IPS-15b (cell line): Measurements from ENCODE around the gene WDR59.
"Not testable (repeated sequence)": the region's sequence is repeated elsewhere in the genome, so short reads cannot be mapped to it uniquely, and the experiment has no call there.

ENCODE experiments used
- H3K27me3 ChIP-seq: one replicate; pipeline ENCODE4 v1.6.1; 2013; ENCODE audit warnings: low read length; ENCODE audit not compliant: control insufficient read depth, insufficient read depth
- H3K36me3 ChIP-seq: one replicate; pipeline ENCODE4 v1.6.1; 2013; ENCODE audit warnings: low read length; ENCODE audit not compliant: control insufficient read depth, insufficient read depth
- H3K4me1 ChIP-seq: one replicate; pipeline ENCODE4 v1.6.1; 2013; ENCODE audit warnings: mild to moderate bottlenecking, low read length; ENCODE audit not compliant: control insufficient read depth, insufficient read depth
- H3K4me3 ChIP-seq: one replicate; pipeline ENCODE4 v1.5.1; 2013; ENCODE audit warnings: low read depth, low read length
- H3K9ac ChIP-seq: one replicate; pipeline ENCODE4 v1.6.1; 2013; ENCODE audit warnings: low read depth, mild to moderate bottlenecking, low read length
- H3K9me3 ChIP-seq: one replicate; pipeline ENCODE4 v1.6.1; 2013; ENCODE audit warnings: mild to moderate bottlenecking, low read length; ENCODE audit not compliant: control insufficient read depth, insufficient read depth

WDR59 gene

DNA sequence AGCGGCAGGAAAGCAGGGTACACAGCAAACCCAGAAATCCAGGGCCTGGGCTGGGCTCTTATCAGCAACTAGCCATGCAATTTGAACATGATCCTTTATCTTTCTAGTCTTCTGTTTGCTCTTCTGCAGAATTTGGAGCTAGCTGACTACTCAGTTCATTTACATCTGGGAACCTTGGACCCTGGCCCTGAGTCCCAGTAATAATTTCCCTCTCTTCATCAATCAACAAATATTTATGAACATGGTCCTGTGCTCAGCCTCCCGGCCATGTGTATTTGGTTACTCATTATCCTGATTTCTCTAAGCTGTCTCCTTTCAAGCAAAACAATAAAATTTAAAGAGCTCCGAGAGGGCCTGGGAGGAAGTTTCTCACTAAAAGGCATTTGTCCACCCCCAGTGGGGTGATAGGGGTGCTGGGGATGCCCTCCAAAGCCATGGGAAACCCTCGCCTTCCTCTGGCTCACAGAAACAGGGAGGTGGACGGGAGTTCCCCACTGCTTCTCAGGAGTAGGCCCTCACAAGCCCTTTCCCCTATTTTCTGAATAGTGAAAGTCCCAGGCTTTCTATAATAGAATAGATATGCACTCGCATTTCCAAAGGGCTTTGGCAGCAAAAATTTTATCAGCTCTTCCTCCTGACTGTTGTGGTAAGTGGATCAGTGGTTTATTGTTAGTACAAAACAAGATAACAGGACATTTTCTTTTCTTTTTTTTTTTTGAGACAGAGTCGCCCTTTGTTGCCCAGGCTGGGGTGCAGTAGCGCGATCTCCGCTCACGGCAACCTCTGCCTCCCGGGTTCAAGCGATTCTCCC is 6.9 kb upstream of the WDR59 start:
- H3K4me1 ChIP-seq: no peaks in the 10 kb centered on the region
- H3K9me3 ChIP-seq: no peaks in the 10 kb centered on the region
- H3K9ac ChIP-seq: no peak overlapping the region
- H3K27me3 ChIP-seq: no peaks in the 10 kb centered on the region
- H3K36me3 ChIP-seq: no peaks in the 10 kb centered on the region
- no peak overlapping the region for H3K4me3 ChIP-seq

DNA sequence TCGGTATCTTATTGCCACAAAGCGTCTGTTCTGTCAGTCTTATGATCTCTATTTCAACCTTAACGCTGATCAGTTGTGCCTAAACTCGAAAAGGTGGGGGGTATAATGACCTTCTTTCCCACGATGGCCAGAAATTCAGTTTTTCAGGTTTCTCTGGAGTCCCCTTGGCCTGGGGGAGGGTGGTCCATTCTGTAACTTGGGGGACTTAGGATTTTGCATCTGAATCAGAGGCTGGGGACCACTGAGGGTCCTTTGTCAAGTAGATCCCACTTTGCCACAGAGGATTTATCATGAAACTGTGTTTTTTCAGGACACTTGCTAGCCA is 6.3 kb upstream of the WDR59 start:
- no peaks in the 10 kb centered on the region for H3K36me3 ChIP-seq
- no peak overlapping the region for H3K9ac ChIP-seq
- no peaks in the 10 kb centered on the region for H3K4me1 ChIP-seq
- H3K27me3 ChIP-seq: no peaks in the 10 kb centered on the region
- H3K4me3 ChIP-seq: no peak overlapping the region
- no peaks in the 10 kb centered on the region for H3K9me3 ChIP-seq

DNA sequence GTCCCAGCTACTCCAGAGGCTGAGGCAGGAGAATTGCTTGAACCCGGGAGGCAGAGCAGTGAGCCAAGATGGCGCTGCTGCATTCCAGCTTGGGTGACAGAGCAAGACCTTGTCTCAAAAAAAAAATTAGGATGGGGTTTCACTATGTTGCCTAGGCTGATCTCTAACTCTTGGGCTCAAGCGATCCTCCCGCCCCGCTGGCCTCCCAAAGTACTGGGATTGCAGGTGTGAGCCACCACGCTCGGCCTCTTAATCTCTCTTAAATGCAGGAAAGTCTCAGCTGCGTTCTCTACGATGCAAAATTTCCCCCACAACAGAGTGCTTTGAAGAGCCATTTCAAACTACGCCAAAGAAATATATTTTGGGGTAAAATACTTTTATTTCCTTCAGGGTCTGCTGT is 5.9 kb upstream of the WDR59 start:
- Histone ChIP-seq H3K9me3 (no peaks in the 10 kb centered on the region), H3K36me3 (no peaks in the 10 kb centered on the region), H3K9ac (no peak overlapping the region), H3K4me3 (no peak overlapping the region), H3K27me3 (no peaks in the 10 kb centered on the region), H3K4me1 (no peaks in the 10 kb centered on the region)

GRCh38 chr16:74989864-74990263 is 4.9 kb upstream of the WDR59 start:
- H3K4me3 ChIP-seq, H3K9ac ChIP-seq, H3K36me3 ChIP-seq, H3K4me1 ChIP-seq, H3K27me3 ChIP-seq, H3K9me3 ChIP-seq: not testable (repeated sequence)

GRCh38 chr16:74987027-74987681 is 2.2 kb upstream of the WDR59 start:
- Histone ChIP-seq H3K4me1 (no peaks in the 10 kb centered on the region), H3K36me3 (peaks cover 4% of the 10 kb centered on the region), H3K9ac (no peak overlapping the region)

DNA sequence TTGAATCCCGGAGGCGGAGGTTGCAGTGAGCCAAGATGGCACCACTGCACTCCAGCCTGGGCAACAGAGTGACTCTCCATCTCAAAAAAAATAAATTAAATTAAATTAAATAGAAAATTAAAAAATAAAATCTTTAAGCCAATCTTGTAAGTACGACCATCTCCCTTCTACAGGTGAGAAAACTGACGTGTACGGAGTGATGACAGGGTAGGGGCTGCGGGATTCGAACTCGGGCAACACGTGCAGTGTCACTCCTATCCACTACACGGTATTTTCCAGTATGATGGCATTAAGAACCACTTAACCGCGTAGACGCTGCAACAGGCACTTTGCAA is 762 bp downstream of the WDR59 start:
- H3K4me1 ChIP-seq: no peaks in the 10 kb centered on the region
- H3K4me3 ChIP-seq: peak overlapping the region; percentile 97
- no peaks in the 10 kb centered on the region for H3K27me3 ChIP-seq
- H3K9me3 ChIP-seq: no peaks in the 10 kb centered on the region
- peak overlapping the region; percentile 92 for H3K9ac ChIP-seq
- H3K36me3 ChIP-seq: peaks cover 4% of the 10 kb centered on the region

More at GRCh38 chr16:74987027-74987681, 2.2 kb upstream of the WDR59 start:
- no peaks in the 10 kb centered on the region for H3K27me3 ChIP-seq
- no peak overlapping the region for H3K4me3 ChIP-seq
- H3K9me3 ChIP-seq: no peaks in the 10 kb centered on the region

- Histone ChIP-seq H3K4me3 (no peak overlapping the region), H3K36me3 (peaks cover 6% of the 10 kb centered on the region), H3K9me3 (no peaks in the 10 kb centered on the region), H3K27me3 (no peaks in the 10 kb centered on the region), H3K4me1 (no peaks in the 10 kb centered on the region), H3K9ac (no peak overlapping the region)
Measured at GRCh38 chr16:74982256-74982655, 2.7 kb downstream of the WDR59 start.

DNA sequence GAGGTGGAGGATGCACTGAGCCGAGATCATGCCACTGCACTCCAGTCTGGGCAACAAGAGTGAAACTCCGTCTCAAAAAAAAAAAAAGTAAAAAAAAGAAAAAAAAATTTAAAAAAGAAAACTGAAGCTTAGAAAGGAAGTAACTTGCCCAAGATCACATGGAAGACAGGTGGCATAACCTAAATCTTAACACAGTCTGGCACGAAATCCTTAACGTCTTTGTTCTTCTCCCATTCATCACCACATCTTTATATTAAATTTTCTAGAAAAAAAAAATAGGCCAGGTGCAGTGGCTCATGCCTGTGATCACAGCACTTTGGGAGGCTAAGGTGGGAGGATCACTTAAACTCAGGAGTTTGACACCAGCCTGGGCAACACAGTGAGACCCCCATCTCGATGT is 9.3 kb downstream of the WDR59 start:
- Histone ChIP-seq H3K36me3 (peaks cover 2% of the 10 kb centered on the region), H3K9ac (no peak overlapping the region), H3K4me1 (no peaks in the 10 kb centered on the region), H3K4me3 (no peak overlapping the region), H3K9me3 (no peaks in the 10 kb centered on the region), H3K27me3 (no peaks in the 10 kb centered on the region)

DNA sequence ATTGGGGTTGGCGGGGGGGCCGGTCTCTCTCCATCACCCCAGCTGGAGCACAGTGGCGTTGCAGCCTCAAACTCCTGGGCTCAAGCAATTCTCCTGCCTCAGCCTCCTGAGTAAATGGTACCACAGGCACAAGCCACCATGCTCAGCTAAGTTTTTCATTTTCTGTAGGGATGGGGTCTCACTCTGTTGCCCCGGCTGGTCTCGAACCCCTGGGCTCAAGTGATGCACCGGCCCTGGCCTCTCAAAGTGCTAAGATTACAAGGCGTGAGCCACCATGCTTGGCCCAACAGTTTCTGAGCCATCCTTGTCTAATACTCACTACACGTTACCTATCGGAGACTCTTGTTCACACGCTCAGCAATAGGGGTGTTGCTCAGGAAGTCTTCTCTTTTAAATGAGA is 11.6 kb downstream of the WDR59 start:
- Histone ChIP-seq H3K4me1 (no peaks in the 10 kb centered on the region), H3K36me3 (peaks cover 2% of the 10 kb centered on the region), H3K4me3 (no peak overlapping the region), H3K9me3 (no peaks in the 10 kb centered on the region), H3K9ac (no peak overlapping the region), H3K27me3 (no peaks in the 10 kb centered on the region)

GRCh38 chr16:74954763-74955162 is 30.2 kb downstream of the WDR59 start:
- H3K9ac ChIP-seq: no peak overlapping the region
- peaks cover 15% of the 10 kb centered on the region for H3K36me3 ChIP-seq
- H3K27me3 ChIP-seq: no peaks in the 10 kb centered on the region
- peaks cover 4% of the 10 kb centered on the region for H3K4me1 ChIP-seq
- no peak overlapping the region for H3K4me3 ChIP-seq
- H3K9me3 ChIP-seq: no peaks in the 10 kb centered on the region

DNA sequence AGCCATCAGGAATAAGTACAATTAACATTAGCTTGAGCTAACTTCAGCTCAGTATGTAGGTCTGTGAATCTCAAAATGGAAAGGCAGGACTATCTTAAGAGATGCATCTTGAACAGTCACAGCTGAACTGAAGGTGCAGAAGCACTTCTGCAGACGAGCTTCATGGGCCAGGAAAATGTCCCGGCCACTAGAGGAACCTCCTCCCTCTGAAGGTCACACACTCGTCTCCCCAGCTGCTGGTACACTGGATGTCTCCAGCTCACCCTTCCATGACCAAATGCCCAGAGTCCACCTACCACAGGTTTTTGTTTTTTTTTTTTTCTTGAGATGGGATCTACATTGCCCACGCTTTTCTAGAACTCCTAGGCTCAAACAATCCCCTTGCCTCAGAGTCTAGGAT is 33.2 kb downstream of the WDR59 start:
- H3K4me1 ChIP-seq: peaks cover 2% of the 10 kb centered on the region
- H3K4me3 ChIP-seq: no peak overlapping the region
- no peaks in the 10 kb centered on the region for H3K27me3 ChIP-seq
- H3K9ac ChIP-seq: no peak overlapping the region
- no peaks in the 10 kb centered on the region for H3K9me3 ChIP-seq
- peaks cover 20% of the 10 kb centered on the region for H3K36me3 ChIP-seq

GRCh38 chr16:74951206-74951605 is 33.7 kb downstream of the WDR59 start:
- no peaks in the 10 kb centered on the region for H3K4me1 ChIP-seq
- no peaks in the 10 kb centered on the region for H3K9me3 ChIP-seq
- no peaks in the 10 kb centered on the region for H3K27me3 ChIP-seq
- peaks cover 22% of the 10 kb centered on the region for H3K36me3 ChIP-seq
- H3K9ac ChIP-seq: no peak overlapping the region
- H3K4me3 ChIP-seq: no peak overlapping the region
